Activated effector memory CD4-positive, alpha-beta T cell treated with anti-CD3 and anti-CD28 coated beads, Interleukin-2, amount 50 U/mL, for 16 hours (primary cell): Measurements from ENCODE around the gene ANP32B.
A peak's percentile ranks its signal among the peaks of the same experiment; 100 is the strongest.

Source experiments
- DNase-seq: peaks from one replicate; pipeline ENCODE4 v3.0.0-alpha.2; 2020

ANP32B gene

DNA sequence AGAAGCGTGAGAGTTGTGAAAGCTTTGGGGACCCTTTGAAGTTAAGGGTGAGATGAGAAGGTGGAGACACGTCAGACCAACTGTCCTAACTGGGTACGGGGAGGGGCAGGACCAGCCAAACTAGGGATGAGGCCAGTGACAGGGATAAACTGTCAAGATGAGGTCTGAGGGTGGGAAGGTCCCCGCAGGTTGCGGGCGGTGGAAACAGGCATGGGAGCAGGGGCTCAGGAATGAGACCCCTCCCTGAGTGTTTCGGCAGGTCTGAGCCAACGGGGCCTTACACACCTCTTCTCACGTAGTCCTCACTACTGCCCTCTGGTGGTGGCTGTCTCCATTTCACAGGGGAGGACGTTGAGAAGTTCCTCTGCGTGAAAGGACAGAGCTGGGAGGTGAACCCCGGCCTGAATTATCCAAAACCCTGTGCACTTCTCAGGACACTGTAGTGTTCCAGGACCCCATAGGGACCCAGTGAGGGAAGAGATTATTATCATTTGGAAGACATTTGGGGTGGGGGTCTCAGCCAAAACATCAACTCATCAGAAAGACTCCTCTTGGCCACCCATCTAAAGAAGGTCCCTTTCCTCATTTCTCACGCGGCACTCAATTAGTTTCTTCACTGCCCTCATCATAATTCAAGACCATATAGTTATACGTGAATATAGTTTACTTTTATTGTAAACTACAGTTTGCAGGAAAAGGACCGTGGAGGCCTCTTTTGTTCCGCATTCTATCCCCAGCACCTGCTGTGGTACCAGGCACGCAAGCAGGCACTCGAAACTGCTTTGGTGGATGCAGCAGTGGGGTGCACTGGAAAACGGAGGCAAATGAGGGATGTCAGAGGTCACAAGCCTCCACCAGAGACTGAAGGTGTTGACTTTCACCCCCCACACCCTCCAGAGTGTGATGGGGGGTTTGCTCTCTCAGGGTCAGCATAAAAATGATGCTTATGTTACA is 51.7 kb downstream of the ANP32B start:
- peak; percentile 95 for DNase-seq

GRCh38 chr9:98037357-98037756 is 54.2 kb downstream of the ANP32B start:
- DNase-seq, result no peak

- no peak for DNase-seq
Measured at GRCh38 chr9:98038958-98039357, 55.8 kb downstream of the ANP32B start.

DNA sequence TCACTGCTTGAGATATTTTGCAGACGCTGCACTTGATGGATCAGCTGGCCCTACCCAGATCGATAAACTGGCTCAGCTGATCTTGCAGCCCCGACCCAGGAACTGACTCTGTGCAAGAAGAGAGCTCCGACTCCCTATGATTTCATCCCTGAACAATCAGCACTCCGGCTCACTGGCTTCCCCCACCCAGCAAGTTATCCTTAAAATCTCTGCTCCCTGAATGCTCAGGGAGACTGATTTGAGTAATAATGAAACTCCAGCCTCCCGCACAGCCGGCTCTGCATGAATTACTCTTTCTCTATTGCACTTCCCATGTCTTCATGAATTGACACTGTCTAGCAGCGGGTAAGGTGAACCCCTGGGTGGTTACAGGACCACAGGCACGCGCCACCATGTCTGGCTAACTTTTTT is 56.5 kb downstream of the ANP32B start:
- DNase-seq, result no peak

DNA sequence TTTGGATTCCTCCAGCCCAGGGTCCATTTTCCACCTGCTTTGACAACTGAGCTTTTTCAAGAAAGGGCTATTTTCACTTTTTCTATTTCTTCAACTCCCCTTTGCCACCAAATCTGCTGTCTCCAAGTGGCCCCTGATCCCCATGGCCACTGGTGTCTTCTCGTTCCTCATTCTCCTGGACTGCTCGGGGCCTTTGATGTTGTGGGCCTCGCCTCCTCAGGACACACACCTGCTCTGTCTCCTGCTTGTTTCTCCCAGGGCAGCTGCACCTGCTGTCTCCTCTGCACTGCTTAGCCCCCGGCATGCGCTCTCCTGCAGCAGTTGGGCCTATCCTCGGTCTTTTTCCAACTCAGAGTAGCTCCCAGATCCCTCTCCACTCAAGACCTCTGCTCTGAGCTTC is 57.1 kb downstream of the ANP32B start:
- DNase-seq, result no peak

DNA sequence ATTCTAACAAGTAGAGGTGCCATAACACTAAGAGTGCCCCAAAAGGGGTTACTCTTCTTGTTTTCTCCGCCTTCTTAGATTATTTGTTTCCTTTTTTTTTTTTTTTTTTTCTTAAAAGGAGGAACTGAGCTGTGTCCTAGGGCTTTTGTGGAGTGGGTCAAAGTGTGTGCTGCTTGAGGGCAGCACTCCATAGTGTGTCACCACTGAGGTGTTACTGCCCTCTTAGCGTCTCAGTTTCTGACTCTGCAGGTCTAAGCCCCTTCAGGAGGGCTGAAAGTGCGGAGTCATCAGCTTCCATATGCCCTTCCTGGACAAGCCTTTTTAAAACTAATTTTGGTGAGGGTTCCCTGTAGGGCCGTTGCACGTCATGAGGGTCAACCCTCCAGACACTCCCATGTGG is 60.8 kb downstream of the ANP32B start:
- no peak for DNase-seq

GRCh38 chr9:98045234-98046179 is 62.4 kb downstream of the ANP32B start:
- peak; percentile 65 for DNase-seq

DNA sequence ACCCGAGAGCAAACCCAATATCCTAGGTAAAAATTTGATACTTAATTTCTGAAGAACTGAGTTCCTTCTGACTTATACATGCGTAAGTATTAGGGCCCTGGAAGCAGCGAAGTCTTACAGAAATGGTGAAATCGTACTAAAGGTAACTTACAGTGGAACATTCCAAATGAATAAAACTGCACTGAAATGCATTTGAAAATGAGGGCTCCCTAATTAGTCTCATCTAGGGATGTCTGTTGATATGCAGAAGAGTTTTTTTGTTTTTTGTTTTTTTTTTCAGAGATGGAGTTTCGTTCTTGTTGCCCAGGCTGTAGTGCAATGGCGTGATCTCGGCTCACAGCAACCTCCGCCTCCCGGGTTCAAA is 63.0 kb downstream of the ANP32B start:
- no peak for DNase-seq

GRCh38 chr9:98047002-98047401 is 63.9 kb downstream of the ANP32B start:
- no peak for DNase-seq

DNA sequence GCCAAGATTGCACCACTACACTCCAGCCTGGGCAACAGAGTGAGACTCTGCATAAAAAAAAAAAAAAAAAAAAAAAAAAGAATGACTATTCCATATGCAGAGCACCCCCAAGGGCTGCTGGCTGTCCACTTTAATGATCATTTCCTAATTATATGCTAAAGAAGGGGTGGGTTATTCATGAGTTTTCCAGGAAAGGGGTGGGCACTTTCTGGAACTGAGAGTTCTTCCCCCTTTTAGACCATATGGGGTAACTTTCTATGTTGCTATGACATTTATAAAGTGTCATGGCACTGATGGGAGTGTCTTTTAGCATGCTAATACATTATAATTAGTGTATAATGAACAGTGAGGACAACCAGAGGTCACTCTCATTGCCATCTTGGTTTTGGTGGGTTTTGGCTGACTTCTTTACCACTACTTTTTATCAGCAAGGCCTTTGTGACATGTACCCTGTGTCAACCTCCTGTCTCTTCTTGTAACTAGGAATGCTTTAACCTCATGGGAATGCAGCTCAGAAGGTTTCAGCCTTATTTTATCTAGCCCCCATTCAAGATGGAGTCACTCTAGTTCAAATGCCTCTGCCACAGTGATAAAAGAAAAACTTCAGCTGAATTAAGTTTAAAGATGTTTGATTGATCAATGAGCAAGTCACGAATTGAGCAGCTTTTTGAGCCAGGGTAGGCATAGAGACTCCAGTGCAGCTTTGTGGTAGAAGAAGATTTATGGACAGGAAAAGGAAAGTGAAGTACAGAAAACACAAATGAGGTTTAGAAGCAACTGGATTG is 66.3 kb downstream of the ANP32B start:
- no peak for DNase-seq

- no peak for DNase-seq
Measured at GRCh38 chr9:98050351-98050750, 67.2 kb downstream of the ANP32B start.

DNA sequence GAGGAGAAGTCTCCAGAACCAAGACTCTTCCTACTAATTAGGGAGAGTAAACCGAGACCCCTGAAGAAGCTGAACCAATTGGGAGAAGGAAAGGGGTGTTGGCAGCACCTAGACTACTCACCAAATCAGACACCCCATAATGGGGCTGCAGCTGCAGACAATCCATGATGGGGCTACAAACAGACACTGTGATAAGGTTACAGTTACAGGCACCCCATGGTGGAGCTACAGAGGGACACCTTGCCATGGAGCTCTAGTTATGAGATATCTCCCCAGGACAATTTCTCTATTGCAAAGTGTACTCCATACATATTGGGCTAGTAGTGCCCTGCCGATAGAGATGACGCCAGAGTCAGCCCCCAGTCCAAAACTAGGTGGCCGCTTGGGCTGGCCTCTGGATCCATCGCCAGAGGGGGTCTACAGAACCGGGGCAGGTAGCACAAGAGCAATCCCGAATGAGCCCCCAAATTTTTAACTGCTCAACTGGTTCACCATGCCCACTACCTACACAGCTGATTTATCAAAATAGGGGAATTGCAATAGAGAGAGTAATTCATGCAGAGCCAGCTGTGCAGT is 71.3 kb downstream of the ANP32B start:
- DNase-seq, result no peak

GRCh38 chr9:98056269-98057137 is 73.4 kb downstream of the ANP32B start, which contains the start of gene NANS:
NANS (plus strand) TSS chr9:98056732; CDS start chr9:98056809, 77 bp downstream.
- peak; percentile 96 for DNase-seq

GRCh38 chr9:98057138-98057799 is 74.1 kb downstream of the ANP32B start:
- no peak for DNase-seq

DNA sequence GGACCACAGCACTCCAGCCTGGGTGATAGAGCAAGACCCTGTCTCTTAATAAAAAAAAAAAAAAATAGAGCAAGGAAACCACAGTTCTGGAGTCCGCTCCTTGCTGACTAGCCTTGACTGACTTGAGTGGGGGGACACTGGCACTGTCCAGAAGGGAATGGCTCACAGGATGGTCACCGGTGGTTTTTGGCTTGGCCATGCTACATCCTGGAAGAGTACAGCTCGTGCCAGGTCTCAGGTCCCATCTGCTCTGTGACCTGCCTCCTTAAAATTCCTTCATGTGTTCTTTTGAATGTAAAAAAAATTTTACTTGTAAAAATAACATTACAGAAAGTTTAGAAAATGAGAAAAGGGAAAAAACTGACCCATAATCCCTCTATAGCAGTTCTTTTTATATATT is 79.0 kb downstream of the ANP32B start:
- DNase-seq, result no peak

- no peak for DNase-seq
Measured at GRCh38 chr9:98064623-98065392, 81.7 kb downstream of the ANP32B start.
